HG02840 (cell line): ENCODE measurements around the gene RPL26.

Experiments used
- ATAC-seq: cut with Tn5 transposase; IDR thresholded peaks from one replicate; pipeline ENCODE4 v1.9.1; 2021; ENCODE audit warnings: mild to moderate bottlenecking, moderate library complexity, moderate number of reproducible peaks; ENCODE audit not compliant: unreplicated experiment, low FRiP score

The RPL26 gene

GRCh38 chr17:8332688-8333087 is 50.3 kb downstream of the RPL26 start:
- ATAC-seq, result no peak

GRCh38 chr17:8332128-8332527 is 50.9 kb downstream of the RPL26 start:
- ATAC-seq, result no peak
